Measurements from ENCODE around the gene MOB4.

The MOB4 gene

DNA sequence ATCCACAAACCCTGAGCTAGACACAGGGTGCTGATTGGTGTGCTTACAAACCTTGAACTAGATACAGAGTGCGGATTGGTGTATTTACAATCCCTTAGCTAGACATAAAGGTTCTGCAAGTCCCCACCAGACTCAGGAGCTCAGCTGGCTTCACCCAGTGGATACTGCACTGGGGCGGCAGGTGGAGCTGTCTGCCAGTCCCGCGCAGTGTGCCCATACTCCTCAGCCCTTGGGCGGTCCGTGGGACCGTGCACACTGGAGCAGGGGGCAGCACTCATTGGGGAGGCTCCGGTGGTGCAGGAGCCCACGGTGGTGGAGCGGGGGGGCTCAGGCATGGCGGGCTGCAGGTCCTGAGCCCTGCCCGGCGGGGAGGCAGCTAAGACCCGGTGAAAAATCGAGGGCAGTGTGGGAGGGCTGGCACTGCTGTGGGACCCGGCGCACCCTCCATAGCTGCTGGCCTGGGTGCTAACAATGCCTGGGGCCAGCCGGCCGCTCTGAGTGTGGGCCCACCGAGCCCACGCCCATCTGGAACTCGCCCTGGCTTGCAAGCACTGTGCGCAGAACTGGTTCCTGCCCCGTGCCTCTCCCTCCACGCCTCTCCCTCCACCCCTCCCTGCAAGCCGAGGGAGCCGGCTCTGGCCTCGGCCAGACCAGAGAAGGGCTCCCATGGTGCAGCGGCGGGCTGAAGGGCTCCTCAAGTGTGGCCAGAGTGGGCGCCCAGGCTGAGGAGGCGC is 75.6 kb downstream of the MOB4 start:
- H3K27ac ChIP-seq: no peak overlapping the region
- TF ChIP-seq CTCF (IDR thresholded peaks at IDR 0.05): no peak
- TF ChIP-seq ZFX (IDR thresholded peaks at IDR 0.05; ENCODE audit: borderline replicate concordance): no peak

- TF ChIP-seq CTCF (IDR thresholded peaks at IDR 0.05): no peak
- no peak for TF ChIP-seq ZFX (IDR thresholded peaks at IDR 0.05; ENCODE audit: borderline replicate concordance)
- no peak overlapping the region for H3K27ac ChIP-seq
Measured at GRCh38 chr2:197596766-197597165, 80.9 kb downstream of the MOB4 start.

- TF ChIP-seq ZFX (IDR thresholded peaks at IDR 0.05; ENCODE audit: borderline replicate concordance) (no peak), CTCF (IDR thresholded peaks at IDR 0.05) (no peak)
- H3K27ac ChIP-seq: no peak overlapping the region
Measured at GRCh38 chr2:197597166-197597565, 81.3 kb downstream of the MOB4 start.

DNA sequence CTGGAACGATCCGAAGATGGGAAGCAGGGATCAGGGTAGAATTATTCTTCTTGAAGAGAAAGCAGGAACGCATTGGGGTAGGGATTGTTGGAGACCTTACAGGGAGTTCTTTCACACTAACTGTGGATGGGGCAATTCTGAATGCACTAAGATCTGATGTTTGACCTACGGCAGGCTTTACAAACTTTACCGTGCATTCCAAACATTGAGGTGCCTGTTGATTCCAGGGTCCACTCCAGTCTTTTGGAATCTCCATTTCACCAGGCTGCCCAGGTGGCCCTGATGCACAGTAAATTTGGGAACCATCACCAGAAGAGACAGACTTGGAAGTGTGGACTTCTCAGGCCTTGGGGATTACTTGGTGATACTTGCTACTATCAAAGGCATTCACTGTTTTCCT is 82.6 kb downstream of the MOB4 start:
- H3K27ac ChIP-seq: no peak overlapping the region
- no peak for TF ChIP-seq CTCF (IDR thresholded peaks at IDR 0.05)
- TF ChIP-seq ZFX (IDR thresholded peaks at IDR 0.05; ENCODE audit: borderline replicate concordance): no peak

DNA sequence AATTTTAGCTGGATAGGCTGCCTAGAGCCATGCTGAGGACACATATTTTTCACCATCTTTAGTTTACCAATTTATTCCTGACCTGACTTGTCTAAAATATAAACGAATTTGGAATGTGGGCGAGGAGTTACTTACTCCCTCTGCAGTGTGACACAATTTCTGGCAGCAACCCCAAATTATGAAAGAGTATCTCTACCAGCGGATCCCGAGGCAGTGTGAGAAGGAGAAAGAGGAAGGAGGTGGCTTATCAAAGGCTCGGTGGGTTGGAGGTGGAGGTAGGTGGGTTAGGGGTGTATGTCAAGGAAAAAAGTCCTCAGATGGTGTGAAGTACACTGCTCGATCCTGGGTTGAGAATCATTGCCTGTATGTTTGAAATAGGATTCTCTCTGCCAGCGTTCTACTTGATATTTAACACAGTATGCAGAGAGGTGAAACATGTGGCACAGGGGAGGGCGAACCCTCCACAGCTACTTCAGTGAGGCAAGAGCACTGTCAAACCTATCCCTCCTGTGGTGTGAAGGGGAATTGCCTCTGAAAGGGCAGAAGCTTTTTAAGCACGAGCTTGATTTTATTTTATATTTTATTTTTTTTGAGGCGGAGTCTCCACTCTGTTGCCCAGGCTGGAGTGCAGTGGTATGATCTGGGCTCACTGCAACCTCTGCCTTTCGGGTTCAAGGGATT is 83.6 kb downstream of the MOB4 start:
- TF ChIP-seq ZFX (IDR thresholded peaks at IDR 0.05; ENCODE audit: borderline replicate concordance): no peak
- TF ChIP-seq CTCF (IDR thresholded peaks at IDR 0.05): peak; percentile 28
- no peak overlapping the region for H3K27ac ChIP-seq

DNA sequence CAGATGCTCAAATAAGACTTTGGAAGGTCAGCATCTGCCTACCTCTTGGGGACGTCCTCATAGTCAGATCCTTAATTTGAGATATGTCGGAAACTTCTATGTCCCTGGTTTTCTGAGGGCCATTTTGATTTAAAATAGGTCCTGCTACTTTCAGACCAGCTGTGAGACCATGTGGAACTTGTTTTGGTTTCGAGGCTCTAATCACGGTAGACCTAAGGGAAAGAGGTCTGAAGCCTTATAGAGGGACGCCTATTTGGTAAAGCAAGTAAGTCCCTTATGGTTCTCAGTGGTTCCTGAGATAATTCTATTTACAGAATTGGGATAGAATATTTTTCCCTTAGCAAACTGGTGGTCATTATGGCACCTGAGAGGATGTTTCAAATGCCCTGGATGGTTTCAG is 84.4 kb downstream of the MOB4 start:
- H3K27ac ChIP-seq: no peak overlapping the region
- TF ChIP-seq CTCF (IDR thresholded peaks at IDR 0.05): no peak
- TF ChIP-seq ZFX (IDR thresholded peaks at IDR 0.05; ENCODE audit: borderline replicate concordance): no peak

DNA sequence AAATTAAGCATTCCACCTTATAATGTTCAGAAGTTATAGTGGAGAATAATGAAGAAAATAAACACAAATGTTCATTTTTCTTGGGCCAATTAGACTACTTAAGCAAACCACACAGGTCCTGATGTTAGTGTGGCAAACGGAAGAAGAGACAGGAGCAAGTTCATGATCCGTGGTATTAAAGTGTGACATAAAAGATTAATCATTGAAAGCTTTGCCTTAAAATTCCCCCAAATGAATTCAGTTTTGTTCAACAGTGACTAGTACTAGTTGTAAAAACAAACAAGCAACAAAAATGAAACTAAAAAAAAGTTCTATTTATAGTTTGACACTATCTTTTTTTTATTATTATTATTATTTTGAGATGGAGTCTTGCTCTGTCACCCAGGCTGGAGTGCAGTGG is 85.9 kb downstream of the MOB4 start:
- TF ChIP-seq ZFX (IDR thresholded peaks at IDR 0.05; ENCODE audit: borderline replicate concordance): no peak
- H3K27ac ChIP-seq: no peak overlapping the region
